Hepatocyte (in vitro differentiated cells): ENCODE data around the gene HSD3B7. TPM values are rescaled to one million over a fixed set of nuclear protein-coding genes. Genes with fewer than 3 reads are reported as not detected.

ENCODE experiments used
- DNase-seq: peaks from one replicate; pipeline ENCODE4 v3.0.0-alpha.2; 2016; ENCODE audit warnings: low spot score
- H2AFZ ChIP-seq: fragments of 200-600 bp; sonication (generic); 2 replicates; pipeline ENCODE4 v1.6.0; 2016; ENCODE audit warnings: antibody characterized with exemption, mild to moderate bottlenecking
- H3K27ac ChIP-seq: fragments of 200-600 bp; sonication (generic); 2 replicates; pipeline ENCODE4 v1.5.1; 2016; ENCODE audit warnings: mild to moderate bottlenecking
- H3K27me3 ChIP-seq: fragments of 200-600 bp; sonication (generic); 2 replicates; pipeline ENCODE4 v1.6.1; 2016
- H3K36me3 ChIP-seq: fragments of 200-600 bp; sonication (generic); replicated peaks from 2 replicates; pipeline ENCODE4 v1.5.1; 2016; ENCODE audit warnings: low read depth; ENCODE audit not compliant: insufficient read depth
- H3K4me1 ChIP-seq: fragments of 200-600 bp; sonication (generic); 2 replicates; pipeline ENCODE4 v1.5.1; 2016; ENCODE audit warnings: mild to moderate bottlenecking, moderate library complexity; ENCODE audit not compliant: insufficient read depth
- H3K4me2 ChIP-seq: fragments of 200-600 bp; sonication (generic); 2 replicates; pipeline ENCODE4 v1.6.0; 2016
- H3K4me3 ChIP-seq: fragments of 200-600 bp; sonication (generic); 2 replicates; pipeline ENCODE4 v1.5.1; 2016; ENCODE audit warnings: mild to moderate bottlenecking
- H3K79me2 ChIP-seq: fragments of 200-600 bp; sonication (generic); 2 replicates; pipeline ENCODE4 v1.6.0; 2017; ENCODE audit warnings: mild to moderate bottlenecking
- H3K9me2 ChIP-seq: fragments of 200-600 bp; sonication (generic); replicated peaks from 2 replicates; pipeline ENCODE4 v1.6.0; 2017; ENCODE audit warnings: mild to moderate bottlenecking; ENCODE audit not compliant: insufficient read depth
- H3K9me3 ChIP-seq: fragments of 200-600 bp; sonication (generic); 2 replicates; pipeline ENCODE4 v1.5.1; 2016; ENCODE audit warnings: low read depth, mild to moderate bottlenecking
- H4K20me1 ChIP-seq: fragments of 200-600 bp; sonication (generic); 2 replicates; pipeline ENCODE4 v1.6.0; 2016; ENCODE audit warnings: mild to moderate bottlenecking; ENCODE audit not compliant: insufficient read depth, poor library complexity, severe bottlenecking
- CTCF ChIP-seq: fragments of 200-600 bp; sonication (generic); IDR thresholded peaks from 2 replicates; pipeline ENCODE4 v1.5.1; 2016; ENCODE audit warnings: antibody characterized with exemption, mild to moderate bottlenecking; ENCODE audit not compliant: poor library complexity
- EZH2 ChIP-seq: fragments of 200-600 bp; sonication (generic); IDR thresholded peaks from 2 replicates; pipeline ENCODE4 v1.6.1; 2016; ENCODE audit warnings: antibody characterized with exemption, mild to moderate bottlenecking, borderline replicate concordance
- EZH2phosphoT487 ChIP-seq: fragments of 200-600 bp; sonication (generic); IDR thresholded peaks from one replicate; pipeline ENCODE4 v1.6.1; 2018; ENCODE audit warnings: antibody characterized with exemption, mild to moderate bottlenecking, low read depth, moderate library complexity; ENCODE audit not compliant: unreplicated experiment, severe bottlenecking
- WGBS: methylation state at CpG from one replicate; pipeline ENCODE4 v1.1.6; 2016; ENCODE audit warnings: low lambda C conversion rate; ENCODE audit errors: missing lambda C conversion rate; 5-methylcytosine and 5-hydroxymethylcytosine counted together
- polyA plus RNA-seq: library from polyadenylated mRNA; unstranded; fragments of >200 nt; fragmentation: Nextera tagmentation; extraction: Ambion mirVana; gene quantifications from 2 replicates; pipeline ENCODE4 v1.2.1, GENCODE V29; 2016
- total RNA-seq: library from RNA; depleted of rRNA; stranded (reverse); fragments of >200 nt; gene quantifications from 2 replicates; pipeline ENCODE4 v1.2.3, GENCODE V29; 2014

Gene HSD3B7
- total and polyA plus RNA-seq, 2 experiments from 2014 or later = 17.5 to 20.8 TPM

- no peaks in the 10 kb centered on the region for H3K36me3 ChIP-seq
- 98% methylated on average over 24 of the region's 62 CpGs for WGBS
Measured at GRCh38 chr16:30979170-30980022, 5.6 kb upstream of the HSD3B7 start.

GRCh38 chr16:30980023-30980371, 5.0 kb upstream of the HSD3B7 start:
- H3K9me3 ChIP-seq = no peaks in the 10 kb centered on the region
- WGBS = 96% methylated on average over 10 of the region's 15 CpGs
- H3K36me3 ChIP-seq = no peaks in the 10 kb centered on the region
- no peaks in the 10 kb centered on the region for H3K9me2 ChIP-seq
- H2AFZ ChIP-seq = no peak overlapping the region
- no peaks in the 10 kb centered on the region for H3K4me1 ChIP-seq
- H3K27me3 ChIP-seq = no peaks in the 10 kb centered on the region
- no peak overlapping the region for H3K4me3 ChIP-seq
- no peak for DNase-seq
- no peaks in the 10 kb centered on the region for H4K20me1 ChIP-seq
- no peak for TF ChIP-seq CTCF
- no peak for TF ChIP-seq EZH2phosphoT487
- no peak for TF ChIP-seq EZH2
- H3K79me2 ChIP-seq = no peaks in the 10 kb centered on the region
- no peak overlapping the region for H3K4me2 ChIP-seq
- H3K27ac ChIP-seq = no peak overlapping the region

More at GRCh38 chr16:30979170-30980022, 5.6 kb upstream of the HSD3B7 start:
- Histone ChIP-seq H3K4me1 (no peaks in the 10 kb centered on the region), H4K20me1 (no peaks in the 10 kb centered on the region), H2AFZ (no peak overlapping the region), H3K27me3 (no peaks in the 10 kb centered on the region), H3K27ac (no peak overlapping the region), H3K9me3 (no peaks in the 10 kb centered on the region), H3K9me2 (no peaks in the 10 kb centered on the region), H3K4me2 (no peak overlapping the region), H3K4me3 (no peak overlapping the region), H3K79me2 (no peaks in the 10 kb centered on the region)
- no peak for TF ChIP-seq EZH2phosphoT487
- TF ChIP-seq CTCF = no peak
- TF ChIP-seq EZH2 = no peak
- no peak for DNase-seq

- 98% methylated on average over 25 of the region's 29 CpGs for WGBS
- Histone ChIP-seq H3K36me3 (no peaks in the 10 kb centered on the region), H2AFZ (no peak overlapping the region), H3K27me3 (no peaks in the 10 kb centered on the region), H3K9me2 (no peaks in the 10 kb centered on the region), H3K27ac (no peak overlapping the region), H3K79me2 (no peaks in the 10 kb centered on the region), H3K9me3 (no peaks in the 10 kb centered on the region), H3K4me1 (peaks cover 3% of the 10 kb centered on the region), H3K4me3 (no peak overlapping the region), H3K4me2 (no peak overlapping the region), H4K20me1 (no peaks in the 10 kb centered on the region)
- TF ChIP-seq EZH2phosphoT487 (no peak), CTCF (no peak), EZH2 (no peak)
- DNase-seq = no peak
Measured at GRCh38 chr16:30980434-30980833, 4.6 kb upstream of the HSD3B7 start.
